DMS53 treated with DMSO at 0.1 percent for 48 hours (cell line): Measurements from ENCODE around the gene DCUN1D3.
A peak's percentile ranks its signal among the peaks of the same experiment; 100 is the strongest.
"Not testable (repeated sequence)": the region's sequence is repeated elsewhere in the genome, so short reads cannot be mapped to it uniquely, and the experiment has no call there.

Source experiments
- DNase-seq: peaks from one replicate; lab custom pipeline; 2025; ENCODE audit not compliant: unreplicated experiment; lab: John Stamatoyannopoulos, UW

DCUN1D3 gene

DNA sequence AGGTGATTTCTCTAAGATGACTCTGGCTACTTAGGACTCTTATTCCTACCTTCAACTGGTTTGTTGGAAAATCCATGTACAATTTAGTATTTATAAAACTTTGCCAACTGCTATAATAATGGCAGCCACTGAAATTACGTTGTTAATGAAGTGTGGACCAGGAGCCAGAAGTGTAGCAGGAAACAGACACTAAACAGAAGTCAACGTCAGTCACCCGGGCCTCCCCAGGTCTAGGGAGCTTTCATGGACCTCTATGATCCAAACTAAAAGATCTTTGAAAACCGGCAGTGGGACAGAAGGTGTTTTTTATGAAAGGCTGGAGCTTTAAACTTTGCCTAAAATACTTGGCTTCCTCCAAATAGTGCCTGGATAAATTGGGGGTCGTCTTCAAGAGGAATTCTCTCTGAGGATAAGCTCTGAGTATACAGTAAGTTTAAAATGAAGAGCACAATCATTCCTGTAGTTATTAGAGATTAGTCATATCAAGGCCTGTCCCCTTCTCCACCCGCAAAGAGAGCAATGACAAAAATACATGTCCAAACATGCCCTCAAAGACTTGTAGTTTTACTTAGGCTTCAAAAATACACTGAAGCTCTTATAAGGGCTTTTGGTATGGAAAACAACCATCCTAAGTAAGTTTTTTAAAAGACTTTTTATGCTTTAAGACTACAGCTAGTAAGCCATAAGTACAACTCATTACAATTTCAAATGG, 34.6 kb downstream of the DCUN1D3 start:
- DNase-seq, result no peak

DNA sequence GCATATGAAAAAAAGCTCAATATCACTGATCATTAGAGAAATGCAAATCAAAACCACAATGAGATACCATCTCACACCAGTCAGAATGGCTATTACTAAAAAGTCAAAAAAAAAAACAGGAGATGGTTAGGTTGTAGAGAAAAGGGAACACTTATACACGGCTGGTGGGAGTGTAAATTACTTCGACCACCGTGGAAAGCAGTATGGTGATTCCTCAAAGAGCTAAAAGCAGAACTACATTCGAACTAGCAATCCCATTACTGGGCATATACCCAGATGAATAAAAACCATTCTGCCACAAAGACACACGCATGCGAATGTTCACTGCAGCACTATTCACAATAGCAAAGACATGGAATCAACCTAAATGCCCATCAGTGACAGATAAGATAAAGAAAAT, 35.8 kb downstream of the DCUN1D3 start:
- DNase-seq, result not testable (repeated sequence)

DNA sequence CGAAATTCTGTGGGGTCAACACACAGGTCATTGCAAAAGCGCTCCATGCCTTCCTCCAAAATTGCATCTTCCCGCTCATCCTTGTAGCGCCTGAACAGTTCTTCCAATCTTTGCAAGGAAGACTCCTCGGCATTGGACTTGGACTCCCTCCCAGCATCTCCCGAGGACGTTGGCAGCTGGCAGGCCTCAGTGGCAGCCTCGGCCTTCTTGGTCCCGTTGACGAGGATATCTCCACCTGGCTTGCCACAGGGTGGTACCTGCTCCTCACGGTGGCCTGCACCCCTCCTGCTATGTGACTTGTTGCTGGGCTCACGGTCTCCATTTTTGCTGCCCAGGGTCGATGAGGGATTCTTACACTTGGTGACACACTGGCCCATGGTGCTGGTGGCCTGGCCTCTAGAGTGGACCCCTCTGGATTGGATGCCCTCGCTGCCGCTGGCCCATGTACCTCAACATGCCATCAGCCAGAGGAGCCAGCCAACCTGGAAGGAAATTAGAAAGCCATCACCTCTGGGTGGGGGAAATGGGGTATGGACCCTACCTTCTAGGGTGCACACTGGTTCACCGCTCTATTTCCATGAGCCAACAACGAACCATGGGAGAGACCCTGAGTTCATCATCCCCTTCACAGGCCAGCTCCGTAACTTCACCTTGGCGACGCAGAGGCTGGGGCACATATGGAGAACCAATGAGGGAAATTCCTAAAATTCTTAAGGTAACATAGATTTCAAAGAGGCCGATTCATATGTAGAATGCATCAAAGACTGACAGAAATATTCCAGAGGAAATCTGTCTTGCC, 37.8 kb downstream of the DCUN1D3 start:
- no peak for DNase-seq

DNA sequence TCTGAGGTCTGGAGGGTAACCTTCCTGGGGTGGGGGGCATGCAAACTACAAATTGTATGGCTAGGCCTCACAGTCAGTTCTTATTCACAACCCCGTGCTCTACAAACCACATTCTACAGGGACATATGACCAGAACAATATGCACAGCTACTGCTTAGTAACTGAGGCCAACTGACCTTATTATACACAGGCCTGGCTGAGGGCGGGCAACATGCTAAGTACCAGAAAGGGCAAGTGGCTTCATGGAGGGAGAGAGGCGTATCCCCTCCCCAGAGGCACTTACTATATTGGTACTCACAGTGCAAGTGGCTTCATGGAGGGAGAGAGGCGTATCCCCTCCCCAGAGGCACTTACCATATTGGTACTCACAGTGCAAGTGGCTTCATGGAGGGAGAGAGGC, 39.2 kb downstream of the DCUN1D3 start:
- not testable (repeated sequence) for DNase-seq

DNA sequence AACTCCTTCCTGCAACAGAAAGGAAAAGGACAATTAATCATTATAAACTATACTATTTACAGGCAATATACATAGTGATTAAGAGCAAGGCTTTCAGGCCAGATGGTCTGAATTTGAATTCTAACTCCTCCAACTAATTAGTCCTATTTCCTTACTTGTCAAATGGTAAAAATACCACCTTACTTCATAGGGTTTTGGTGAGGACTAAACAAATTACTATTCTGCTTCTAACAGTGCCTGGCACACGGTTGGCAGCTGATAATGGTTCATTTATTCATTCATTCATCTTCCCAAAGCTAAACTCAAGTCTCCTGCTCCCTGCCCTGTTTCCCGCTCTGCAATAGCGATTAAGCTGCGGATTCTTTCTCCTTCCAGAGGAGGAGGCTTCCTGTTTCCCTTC, 39.8 kb downstream of the DCUN1D3 start:
- no peak for DNase-seq

DNA sequence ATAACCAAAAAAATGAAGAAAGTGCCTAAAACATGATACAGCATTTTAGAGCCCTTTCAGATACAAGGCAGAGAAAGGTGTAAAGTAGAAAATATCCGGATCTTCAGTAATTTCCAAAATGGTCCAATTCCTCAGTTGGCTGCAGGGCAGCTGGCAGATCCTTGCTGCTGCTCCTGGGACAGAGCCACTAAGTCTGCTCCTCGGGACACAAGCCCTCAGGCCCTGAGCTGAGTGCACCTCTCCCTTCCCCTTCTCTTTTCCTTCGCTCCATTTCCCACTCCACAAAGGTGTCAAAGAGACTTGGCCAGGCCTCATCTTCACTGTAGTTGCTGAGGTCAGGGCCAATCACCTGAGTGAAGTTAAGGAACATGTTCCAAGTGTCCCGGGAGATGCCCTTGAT, 40.5 kb downstream of the DCUN1D3 start:
- DNase-seq, result no peak

DNA sequence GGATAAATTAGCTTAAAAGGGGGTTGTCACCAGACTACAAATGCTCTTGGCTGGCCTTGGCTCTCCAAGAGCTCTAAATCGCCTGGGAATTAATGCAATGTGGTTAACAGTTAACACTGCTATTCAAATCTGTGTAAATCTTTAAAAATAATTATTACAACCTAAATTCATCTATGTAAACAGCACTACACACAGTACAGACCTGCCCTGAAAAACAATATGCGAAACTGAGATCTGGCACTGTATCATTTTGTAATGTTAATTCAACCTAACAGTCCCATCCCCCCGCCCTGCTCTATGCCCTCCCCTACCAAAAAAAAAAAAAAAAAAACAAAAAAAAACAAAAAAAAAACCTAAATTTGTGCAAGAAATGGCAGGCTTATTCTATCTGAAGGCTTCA, 40.9 kb downstream of the DCUN1D3 start:
- no peak for DNase-seq

DNA sequence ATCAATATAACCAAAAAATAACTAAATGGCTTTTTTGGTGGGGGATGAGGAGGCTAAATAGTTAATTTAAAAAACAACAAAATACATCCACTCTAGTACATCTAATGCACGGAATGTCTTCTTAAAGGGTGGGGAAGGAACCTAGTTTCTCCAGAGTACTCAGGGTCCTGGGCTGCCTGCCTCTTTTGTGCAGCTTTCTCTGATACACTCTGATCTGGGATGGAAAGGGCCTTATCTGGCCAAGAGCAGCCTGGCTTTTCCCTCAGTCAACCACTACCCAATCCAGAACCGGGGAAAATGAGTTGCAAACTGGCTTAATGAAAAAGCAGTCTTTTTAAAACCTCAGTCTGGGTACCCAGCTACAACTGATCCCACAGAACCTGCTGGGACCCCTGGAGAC, 42.9 kb downstream of the DCUN1D3 start:
- DNase-seq, result no peak

DNA sequence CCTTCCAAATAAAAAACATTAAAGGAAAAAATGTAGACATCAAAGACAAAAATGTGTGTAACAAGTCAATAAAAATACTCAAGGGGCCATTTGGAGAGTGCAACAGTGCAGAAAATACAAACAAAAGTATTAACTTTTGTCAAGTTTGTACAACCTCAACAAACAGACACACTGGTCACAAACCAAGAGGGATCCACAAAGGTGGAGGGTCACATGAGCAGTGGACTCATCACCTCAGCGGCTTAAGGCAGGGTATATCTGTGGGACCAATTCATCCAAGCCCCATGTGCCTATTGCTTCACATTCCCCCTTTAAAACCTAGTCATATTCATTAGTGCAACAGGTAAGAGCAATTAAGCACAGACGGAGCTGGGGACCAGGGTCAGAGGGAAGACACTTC, 45.2 kb downstream of the DCUN1D3 start:
- peak; percentile 8 for DNase-seq

DNA sequence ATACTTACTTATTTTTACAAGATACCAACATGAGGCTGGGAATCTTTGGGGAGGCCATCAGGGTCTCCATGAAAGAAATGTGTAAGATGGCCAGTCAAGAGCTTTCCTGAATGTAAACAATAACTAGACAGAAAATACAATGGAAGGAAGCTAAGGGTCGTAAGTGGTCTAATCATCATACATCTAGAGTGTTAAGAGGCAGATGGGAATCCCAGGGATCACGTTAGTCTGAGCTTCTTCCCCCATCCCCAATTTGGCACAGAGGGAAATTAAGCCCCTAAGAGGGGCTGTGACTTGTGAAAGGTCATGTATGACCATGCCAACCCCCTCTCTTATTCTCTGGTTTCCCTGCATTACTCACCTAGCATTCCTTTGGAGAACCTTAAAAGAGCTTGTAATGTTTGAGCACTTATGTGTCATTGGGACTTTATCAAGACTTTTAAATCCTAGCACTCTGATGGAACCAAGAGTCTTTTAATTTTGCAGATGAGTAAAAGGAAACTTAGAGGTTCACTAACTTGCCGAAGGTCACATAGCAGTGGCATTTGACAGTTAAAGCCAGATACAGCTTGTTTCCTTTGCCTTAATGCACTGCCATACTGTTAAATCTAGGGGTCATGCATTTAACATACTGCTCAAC, 46.1 kb downstream of the DCUN1D3 start:
- DNase-seq, result no peak

DNA sequence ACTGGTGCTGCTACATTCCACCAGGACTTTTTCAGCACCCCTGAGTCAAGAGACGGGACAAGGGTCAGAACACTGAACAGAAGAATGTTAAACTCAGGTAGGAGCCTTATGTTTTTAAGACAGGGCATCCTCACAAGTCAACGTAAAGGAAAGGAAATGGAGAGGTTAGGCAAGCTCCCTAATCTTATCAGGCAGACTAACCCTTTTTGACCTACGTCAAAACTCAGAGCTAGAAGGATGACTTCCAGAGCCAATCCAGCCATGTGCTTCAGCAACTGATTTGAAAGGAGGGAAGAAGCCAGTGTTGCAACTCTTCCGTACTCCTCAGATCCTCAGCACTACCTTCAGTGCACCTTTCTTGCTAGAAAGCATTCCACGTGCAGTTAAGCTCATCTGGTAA, 47.0 kb downstream of the DCUN1D3 start:
- no peak for DNase-seq

DNA sequence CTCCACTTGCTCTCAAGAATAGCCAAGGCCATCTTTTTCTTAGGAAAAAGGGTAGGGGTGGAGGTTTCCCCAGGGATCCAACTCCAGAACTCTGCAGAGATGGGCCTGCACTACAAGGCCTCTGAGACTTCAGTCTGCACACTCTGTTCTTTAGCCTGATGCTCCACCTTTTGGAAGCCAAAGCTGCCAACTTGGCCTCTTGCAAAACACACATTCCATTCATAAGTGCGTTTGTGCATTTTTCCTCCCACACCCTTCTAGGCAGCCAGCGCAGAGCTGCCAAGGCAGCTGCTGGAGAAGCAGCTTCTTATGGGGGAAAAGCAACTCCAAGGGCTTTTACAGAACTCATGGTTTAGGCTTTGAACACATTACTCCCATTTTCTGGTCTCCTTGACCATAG, 48.6 kb downstream of the DCUN1D3 start:
- no peak for DNase-seq

DNA sequence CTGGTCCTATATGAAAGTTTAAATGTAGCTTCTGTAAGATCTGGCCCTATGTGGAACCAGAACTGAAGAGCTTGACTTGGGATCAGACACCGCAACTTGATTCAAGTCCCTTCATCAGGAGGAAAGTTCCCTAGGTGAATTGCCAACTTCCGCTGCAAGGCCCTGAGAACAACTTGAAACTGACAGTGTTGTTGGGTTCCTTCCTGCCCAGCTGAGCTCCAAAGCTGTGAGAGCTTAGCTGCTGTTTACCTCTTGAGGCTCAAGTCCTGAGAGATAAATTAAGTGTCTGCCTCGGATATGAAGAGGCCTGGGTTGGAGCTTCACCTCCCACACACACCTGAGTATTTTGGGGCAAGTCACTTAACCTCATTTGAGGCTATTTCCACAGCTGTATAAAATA, 49.2 kb downstream of the DCUN1D3 start:
- DNase-seq, result no peak

DNA sequence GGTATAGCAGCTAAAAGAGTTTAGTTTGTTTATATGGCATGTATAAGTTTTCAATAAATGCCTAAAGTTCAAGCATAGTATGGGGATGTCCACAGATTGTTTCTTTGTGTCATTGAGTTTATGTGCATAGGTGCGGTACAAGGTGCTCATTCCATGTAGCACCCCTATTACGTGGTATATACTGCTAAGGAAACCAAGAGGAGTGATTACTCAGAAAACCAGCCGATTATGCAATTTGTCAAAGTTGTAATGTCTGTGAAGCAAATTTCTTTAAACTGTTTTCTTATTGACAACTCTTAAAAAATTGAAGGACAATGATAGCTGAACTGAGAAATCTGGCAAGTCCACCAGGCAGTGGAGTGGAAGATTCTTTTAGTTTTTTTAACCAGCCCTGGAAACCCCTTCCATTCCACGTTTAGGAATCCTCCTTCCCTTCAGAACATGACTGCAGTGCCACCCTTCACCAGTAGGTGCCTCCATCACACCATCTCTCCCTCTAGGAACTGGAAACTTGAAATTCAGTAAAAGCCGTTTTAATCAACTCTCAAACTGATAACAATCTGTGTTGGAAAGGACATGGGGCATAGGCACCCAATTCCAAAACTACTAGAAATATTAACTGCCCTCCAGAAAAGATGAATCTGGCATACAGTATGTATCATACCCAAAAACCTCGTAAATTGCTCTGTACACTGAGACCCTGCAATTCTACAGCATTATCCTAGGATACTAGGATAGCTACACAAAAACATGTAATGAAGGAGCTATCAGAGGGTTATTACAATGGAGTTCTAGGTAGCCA, 50.4 kb downstream of the DCUN1D3 start:
- DNase-seq, result peak; percentile 23

DNA sequence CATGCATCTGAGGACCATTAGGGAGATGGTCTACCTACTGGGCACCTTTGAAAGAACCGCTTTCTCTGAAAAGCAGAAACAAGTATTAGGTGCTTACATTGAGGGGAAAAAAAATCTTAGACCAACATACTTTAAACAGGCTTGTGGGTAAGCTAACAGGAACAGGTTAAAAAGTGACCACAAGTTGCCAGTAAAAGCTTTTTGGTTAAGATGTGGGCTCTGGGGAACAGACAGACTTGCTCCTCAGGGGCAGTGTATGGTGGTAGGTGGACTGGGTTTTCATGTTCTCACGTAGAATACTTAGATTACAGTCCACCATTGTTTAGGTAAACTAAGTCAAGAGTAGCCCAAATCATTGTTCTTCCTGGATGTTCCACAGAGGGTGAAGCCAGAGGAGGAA, 52.6 kb downstream of the DCUN1D3 start:
- no peak for DNase-seq

DNA sequence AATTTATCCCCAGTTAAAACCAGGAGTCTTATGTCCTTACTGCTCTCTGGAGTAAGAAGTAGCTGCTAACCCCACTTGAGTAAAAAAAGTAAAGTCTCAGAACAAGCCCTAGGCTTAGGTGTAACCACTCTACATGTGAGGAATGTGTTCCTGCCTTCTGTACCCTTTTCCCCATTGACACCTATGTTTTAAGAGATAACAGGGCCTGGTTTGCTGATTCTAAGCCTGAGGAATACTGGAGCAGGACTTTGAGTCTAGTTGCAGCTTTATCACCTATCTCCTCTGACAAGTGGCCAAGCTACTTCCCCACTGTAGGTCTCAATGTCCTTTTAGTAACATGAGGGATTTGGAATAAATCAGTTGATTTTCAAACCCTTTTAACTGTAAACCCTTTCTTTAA, 53.6 kb downstream of the DCUN1D3 start:
- no peak for DNase-seq

DNA sequence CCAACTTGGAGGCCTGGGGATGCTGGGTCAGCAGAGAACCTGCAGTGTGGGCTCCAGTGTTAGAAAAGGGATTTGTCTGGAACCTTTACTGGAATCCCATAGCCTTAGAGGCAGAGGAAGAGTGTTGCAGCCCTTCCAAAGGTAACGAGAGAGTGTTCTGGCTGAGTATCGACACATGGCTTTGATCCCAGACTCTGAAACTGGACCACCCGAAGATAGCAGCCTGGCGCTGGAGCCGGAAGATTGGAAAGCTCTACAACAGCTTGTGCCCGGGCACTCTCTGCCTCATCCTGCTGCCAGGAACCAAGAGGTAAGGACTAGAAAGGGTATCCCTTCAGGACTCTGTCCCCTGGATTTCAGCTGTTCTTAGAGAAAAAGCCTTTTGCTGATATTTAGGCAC, 54.1 kb downstream of the DCUN1D3 start:
- DNase-seq, result no peak

DNA sequence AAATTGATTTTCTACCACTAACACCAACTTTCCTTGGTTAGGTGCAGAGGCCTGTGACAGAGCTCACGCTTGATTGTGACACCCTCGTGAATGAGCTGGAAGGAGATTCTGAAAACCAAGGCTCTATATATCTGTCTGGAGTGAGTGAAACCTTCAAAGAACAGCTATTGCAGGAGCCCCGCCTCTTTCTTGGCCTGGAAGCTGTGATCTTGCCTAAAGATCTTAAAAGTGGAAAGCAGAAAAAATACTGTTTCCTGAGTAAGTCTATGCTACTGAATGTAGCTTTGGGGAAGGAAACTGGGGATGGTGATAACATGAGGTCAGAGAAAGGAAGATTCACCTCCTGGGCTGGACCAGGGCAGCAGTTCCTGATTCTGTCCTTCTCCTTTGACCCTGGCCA, 55.6 kb downstream of the DCUN1D3 start:
- no peak for DNase-seq

DNA sequence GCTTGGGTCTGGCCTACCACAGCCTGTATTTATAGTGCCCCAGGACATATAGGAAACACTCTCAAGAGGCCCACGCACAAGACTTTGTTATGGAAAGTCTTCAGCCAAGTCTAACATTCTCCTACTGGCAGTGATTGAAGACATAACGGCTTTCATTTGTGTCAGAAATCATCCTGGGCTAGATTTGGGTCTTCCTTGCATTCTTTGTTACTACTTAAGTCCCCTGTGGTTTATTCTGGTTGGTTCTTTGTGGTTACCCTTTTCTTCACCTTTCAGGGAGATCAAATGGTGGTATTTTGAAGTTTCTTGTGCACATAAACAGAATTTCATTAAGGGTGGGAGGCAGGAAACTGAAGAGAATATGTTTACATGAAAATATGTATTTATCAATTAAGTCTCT, 56.1 kb downstream of the DCUN1D3 start:
- no peak for DNase-seq

DNA sequence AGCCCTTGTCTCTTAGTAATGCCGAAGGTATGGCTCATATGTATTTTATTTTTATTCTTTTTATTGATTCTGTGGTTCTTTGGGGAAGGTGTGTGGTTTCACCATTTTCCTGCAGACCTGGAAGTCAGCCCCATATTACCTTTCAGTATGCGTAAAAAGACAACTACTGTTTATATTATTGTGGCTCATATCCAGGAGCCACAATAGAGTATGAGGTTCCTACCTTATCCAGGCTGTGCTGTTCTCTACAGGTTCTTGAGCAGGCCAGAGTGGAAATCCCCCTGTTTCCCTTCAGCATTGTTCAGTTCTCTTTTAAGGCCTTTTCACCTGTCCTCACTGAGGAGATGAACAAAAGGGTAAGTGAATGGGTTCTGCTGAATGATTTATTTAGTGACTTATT, 60.7 kb downstream of the DCUN1D3 start:
- DNase-seq, result no peak

DNA sequence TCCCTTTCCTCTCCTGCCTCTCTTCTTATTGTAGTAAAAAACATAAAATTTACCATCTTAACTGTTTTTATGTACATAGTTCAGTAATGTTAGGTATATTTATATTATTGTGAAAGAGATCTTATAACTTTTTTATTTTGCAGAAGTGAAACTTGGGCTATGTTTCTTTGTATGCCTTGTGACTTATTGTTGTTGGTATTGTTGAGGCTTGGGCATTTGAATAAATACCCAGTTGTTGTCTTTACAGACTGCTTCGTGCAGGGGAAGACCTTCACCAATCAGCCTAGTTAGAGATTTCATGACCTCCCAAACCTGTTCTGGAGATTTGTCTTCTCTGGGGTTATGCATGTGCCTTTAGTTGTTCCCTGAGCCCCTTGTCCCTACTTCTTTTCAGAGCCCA, 61.9 kb downstream of the DCUN1D3 start:
- no peak for DNase-seq
